ENCODE results near the gene HMG20B.

The HMG20B gene

DNA sequence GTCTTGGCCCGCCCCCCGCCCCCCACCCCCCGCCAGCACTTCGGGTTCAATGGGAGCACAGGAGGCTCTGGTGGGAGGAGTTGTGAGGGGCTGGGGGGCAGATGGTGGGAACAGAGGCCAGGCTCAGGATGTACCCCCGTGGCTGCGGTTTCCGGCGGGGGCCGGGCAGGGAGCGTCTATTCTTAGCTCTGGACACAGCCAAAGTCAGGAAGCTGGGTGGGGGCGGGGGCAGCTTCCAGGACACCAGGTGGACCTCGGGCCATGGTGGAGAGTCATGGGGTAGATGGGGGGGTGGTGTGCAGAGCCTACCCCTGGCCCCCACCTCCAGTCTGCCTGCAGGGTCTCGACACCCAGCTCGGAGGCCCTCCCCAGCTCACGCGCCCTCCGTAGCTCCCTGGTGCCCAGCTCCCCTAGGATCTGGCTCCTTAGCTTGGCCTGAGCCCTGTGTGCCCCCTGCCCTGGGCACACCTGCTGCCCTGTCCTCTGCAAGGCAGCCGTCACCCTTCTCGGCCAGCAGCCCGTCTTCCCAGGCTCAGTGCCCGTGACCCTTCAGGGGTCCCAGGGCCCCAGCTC is 36.1 kb downstream of the HMG20B start:
- TF ChIP-seq, protein P1, sequence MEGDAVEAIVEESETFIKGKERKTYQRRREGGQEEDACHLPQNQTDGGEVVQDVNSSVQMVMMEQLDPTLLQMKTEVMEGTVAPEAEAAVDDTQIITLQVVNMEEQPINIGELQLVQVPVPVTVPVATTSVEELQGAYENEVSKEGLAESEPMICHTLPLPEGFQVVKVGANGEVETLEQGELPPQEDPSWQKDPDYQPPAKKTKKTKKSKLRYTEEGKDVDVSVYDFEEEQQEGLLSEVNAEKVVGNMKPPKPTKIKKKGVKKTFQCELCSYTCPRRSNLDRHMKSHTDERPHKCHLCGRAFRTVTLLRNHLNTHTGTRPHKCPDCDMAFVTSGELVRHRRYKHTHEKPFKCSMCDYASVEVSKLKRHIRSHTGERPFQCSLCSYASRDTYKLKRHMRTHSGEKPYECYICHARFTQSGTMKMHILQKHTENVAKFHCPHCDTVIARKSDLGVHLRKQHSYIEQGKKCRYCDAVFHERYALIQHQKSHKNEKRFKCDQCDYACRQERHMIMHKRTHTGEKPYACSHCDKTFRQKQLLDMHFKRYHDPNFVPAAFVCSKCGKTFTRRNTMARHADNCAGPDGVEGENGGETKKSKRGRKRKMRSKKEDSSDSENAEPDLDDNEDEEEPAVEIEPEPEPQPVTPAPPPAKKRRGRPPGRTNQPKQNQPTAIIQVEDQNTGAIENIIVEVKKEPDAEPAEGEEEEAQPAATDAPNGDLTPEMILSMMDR (IDR thresholded peaks at IDR 0.05), result no peak

GRCh38 chr19:3609779-3610719 is 37.3 kb downstream of the HMG20B start:
- TF ChIP-seq, protein P1 (IDR thresholded peaks at IDR 0.05), result no peak
- peak overlapping the region; percentile 92 to 96 for H3K27ac ChIP-seq
- no peak for DNase-seq (ENCODE audit: low spot score)

More for the DNA sequence above, 36.1 kb downstream of the HMG20B start:
- Histone ChIP-seq H3K27ac (peak overlapping the region; percentile 92 to 96), H3K4me3 (peak overlapping the region; percentile 84)
- DNase-seq (ENCODE audit: low spot score), result no peak

GRCh38 chr19:3610745-3611717 is 38.3 kb downstream of the HMG20B start:
- H3K27ac ChIP-seq, result peak overlapping the region; percentile 92 to 96

More at GRCh38 chr19:3609779-3610719, 37.3 kb downstream of the HMG20B start:
- peak overlapping the region; percentile 20 for H3K4me3 ChIP-seq

DNA sequence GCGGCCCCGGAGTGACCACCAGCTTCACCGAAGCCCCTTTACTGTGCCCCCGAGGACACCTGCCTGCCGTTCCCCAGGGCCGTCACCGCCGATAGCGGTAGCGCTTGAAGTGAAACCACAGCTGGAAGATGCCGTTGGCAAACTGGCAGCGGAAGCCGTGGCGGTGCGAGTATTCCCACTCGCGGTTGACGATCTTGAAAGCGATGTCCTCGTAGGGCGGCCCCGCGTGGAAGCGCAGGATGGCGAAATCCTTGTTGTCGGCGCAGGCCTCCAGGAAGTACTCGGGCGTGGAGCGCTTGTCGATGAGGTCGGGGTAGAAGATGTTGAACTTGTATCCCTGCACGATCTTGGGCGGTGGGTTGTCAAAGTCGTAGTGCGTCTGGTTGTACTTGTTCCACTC is 39.1 kb downstream of the HMG20B start:
- TF ChIP-seq, protein P1 (IDR thresholded peaks at IDR 0.05), result no peak
- no peak for DNase-seq (ENCODE audit: low spot score)

More at GRCh38 chr19:3610745-3611717, 38.3 kb downstream of the HMG20B start:
- TF ChIP-seq, protein P1 (IDR thresholded peaks at IDR 0.05), result no peak
- DNase-seq (ENCODE audit: low spot score), result no peak
- no peak overlapping the region for H3K4me3 ChIP-seq

DNA sequence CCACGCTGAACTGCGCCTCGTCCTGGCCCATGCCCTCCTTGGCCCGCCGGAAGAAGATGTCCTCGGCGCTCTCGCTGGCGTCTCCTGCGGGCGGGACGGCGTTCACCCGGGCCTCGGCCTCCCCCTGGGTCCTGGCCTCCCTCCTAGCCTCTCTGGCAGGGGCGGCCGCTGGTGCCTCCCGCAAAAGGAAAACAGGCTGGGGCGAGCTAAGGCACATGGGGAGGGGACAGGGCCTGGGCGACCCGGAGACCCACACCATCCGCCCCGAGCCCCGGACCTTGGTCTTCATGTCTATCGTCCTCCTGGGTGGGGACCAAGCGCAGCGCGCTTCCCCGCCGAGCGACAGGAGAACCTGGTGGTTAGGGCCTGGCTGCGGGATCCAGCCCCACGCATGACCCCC is 39.6 kb downstream of the HMG20B start:
- no peak for DNase-seq (ENCODE audit: low spot score)
- Histone ChIP-seq H3K27ac (no peak overlapping the region), H3K4me3 (no peak overlapping the region)
- TF ChIP-seq, protein P1 (IDR thresholded peaks at IDR 0.05), result no peak

More for the DNA sequence above, 39.1 kb downstream of the HMG20B start:
- H3K4me3 ChIP-seq, result no peak overlapping the region
- no peak overlapping the region for H3K27ac ChIP-seq

DNA sequence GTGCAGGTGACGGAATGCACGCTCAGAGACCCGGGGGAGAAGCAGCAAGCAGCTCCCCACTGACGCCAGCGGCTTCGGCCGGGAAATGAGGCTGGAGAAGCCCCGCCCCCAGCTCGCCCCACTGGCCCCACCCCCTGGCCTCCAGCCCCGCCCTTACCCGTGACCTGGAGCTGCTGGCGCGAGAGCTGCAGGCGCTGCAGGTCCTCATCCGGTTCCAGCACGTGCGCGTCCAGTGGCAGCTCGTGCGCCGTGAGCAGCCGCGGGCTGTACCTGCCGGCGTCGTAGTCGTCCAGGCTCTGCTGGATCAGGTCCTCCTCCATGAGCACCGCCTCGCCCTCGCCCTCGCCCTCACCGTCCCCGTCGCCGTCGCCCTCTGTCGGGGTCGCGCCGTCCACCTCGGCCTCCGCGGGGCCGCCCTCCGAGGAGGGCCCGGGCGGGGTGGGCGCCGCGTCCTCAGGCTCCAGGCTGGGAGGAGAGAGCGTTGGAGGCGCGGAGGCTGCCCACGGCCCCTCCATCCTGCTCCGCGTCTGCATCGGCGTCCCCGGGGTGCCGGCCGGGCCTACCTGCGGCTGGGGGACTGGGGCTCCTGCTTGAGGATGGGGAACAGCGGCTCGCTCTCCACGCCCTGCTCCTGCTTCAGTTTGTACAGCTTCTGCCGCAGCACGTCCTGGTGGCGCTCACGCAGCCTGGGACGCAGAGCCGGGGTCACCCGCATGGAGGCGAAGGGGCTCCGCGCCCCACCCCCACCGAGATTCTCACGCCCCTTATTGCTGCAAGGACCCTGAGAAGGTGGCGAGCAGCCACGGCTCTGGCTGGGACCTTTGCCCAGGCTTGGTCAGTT is 40.4 kb downstream of the HMG20B start:
- DNase-seq (ENCODE audit: low spot score), result no peak
- Histone ChIP-seq H3K27ac (no peak overlapping the region), H3K4me3 (no peak overlapping the region)
- TF ChIP-seq, protein P1 (IDR thresholded peaks at IDR 0.05), result no peak

Measured in coronary artery (tissue), 2 donors.